H1 (cell line): ENCODE data around the gene PCED1B. TPM values are rescaled to one million over a fixed set of nuclear protein-coding genes. Genes with fewer than 3 reads are reported as not detected.

Experiments
- BCL11A ChIP-seq, 2 experiments: IDR thresholded peaks; one replicate each; pipeline ENCODE4 v1.6.1; 2011; ENCODE audit warnings: low read depth in 2 of 2, low read length in 2 of 2, mild to moderate bottlenecking in 2 of 2
- BRCA1 ChIP-seq: IDR thresholded peaks from 2 replicates; pipeline ENCODE4 v1.6.1; 2012; ENCODE audit warnings: low read depth, low read length, improper control_type of control experiment
- JUN ChIP-seq: IDR thresholded peaks from 2 replicates; pipeline ENCODE4 v1.6.1; 2011; ENCODE audit warnings: low read depth, mild to moderate bottlenecking, improper control_type of control experiment, low read length
- KDM4A ChIP-seq: IDR thresholded peaks from one replicate; pipeline ENCODE4 v1.7.1; 2012; ENCODE audit warnings: low read depth, mild to moderate bottlenecking, moderate library complexity, low read length, inconsistent platforms; ENCODE audit not compliant: severe bottlenecking
- NRF1 ChIP-seq: IDR thresholded peaks from 2 replicates; pipeline ENCODE4 v1.6.1; 2011; ENCODE audit warnings: mild to moderate bottlenecking, low read depth, low read length, improper control_type of control experiment
- SIRT6 ChIP-seq: IDR thresholded peaks from one replicate; pipeline ENCODE4 v1.7.1; 2012; ENCODE audit warnings: low read length, inconsistent platforms
- polyA plus RNA-seq, 7 experiments: library from polyadenylated mRNA; depleted of rRNA in 3 of 7; stranded (reverse) in 5 of 7; unstranded in 2 of 7; fragments of >200 nt in 5 of 7; fragments of 200-250 nt in 2 of 7; gene quantifications; 1 replicate in 5 of 7; 2 replicates in 1 of 7; 4 replicates in 1 of 7; pipeline versions ENCODE4 v1.2.1 to v1.2.3, GENCODE V29; 2011 to 2013; ENCODE audit warnings: missing spikeins in 2 of 7, mixed read lengths in 2 of 7
- total RNA-seq: library from RNA; stranded (reverse); fragmentation: NEBNext Ultra II Directional; extraction: Animal tissue kit (Norgen Biotek cat#: 25700); gene quantifications from 2 replicates; pipeline ENCODE4 v1.2.1, GENCODE V29; 2021
- TF ChIP-seq, protein P1 (sequence below): fragments of 300-600 bp; sonication (generic); IDR thresholded peaks from 2 replicates; pipeline ENCODE4 v1.7.1; 2012; ENCODE audit warnings: low read length, moderate library complexity, mild to moderate bottlenecking, inconsistent platforms; ENCODE audit not compliant: insufficient replicate concordance

Gene PCED1B
- total and polyA plus RNA-seq, 2 of the 8 experiments (the other 6 are each of a cell fraction or from before 2014, with no cell fraction given) = 4.7 to 5.4 TPM

DNA sequence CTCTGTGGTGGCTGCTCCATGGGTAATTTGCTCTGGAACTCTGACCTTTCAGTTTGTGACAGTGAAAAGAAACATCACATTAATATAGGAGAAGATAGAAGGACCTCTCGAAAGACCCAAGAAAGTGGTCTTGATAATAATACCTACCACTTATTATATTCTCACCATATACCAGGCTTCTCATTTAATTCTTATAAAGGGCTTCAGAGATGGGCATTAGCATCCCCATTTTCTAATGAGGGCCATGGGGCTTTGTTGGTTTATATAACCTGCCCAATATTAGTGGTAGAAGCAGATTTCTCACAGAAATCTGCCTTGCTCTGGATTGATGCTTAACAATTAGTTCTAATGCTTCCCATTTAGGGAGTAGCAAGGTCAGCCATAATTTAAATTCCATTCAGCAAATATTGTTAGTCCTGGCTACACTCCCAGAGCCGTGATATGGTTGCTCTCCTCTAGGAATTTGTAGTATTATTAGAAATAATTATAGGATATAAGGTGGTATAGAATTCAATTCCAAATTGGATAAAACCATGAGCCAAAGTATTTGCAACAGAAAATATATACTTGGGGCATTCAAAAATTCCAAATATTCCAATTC is 7.8 kb downstream of the PCED1B start (continued):
- TF ChIP-seq, protein P1, sequence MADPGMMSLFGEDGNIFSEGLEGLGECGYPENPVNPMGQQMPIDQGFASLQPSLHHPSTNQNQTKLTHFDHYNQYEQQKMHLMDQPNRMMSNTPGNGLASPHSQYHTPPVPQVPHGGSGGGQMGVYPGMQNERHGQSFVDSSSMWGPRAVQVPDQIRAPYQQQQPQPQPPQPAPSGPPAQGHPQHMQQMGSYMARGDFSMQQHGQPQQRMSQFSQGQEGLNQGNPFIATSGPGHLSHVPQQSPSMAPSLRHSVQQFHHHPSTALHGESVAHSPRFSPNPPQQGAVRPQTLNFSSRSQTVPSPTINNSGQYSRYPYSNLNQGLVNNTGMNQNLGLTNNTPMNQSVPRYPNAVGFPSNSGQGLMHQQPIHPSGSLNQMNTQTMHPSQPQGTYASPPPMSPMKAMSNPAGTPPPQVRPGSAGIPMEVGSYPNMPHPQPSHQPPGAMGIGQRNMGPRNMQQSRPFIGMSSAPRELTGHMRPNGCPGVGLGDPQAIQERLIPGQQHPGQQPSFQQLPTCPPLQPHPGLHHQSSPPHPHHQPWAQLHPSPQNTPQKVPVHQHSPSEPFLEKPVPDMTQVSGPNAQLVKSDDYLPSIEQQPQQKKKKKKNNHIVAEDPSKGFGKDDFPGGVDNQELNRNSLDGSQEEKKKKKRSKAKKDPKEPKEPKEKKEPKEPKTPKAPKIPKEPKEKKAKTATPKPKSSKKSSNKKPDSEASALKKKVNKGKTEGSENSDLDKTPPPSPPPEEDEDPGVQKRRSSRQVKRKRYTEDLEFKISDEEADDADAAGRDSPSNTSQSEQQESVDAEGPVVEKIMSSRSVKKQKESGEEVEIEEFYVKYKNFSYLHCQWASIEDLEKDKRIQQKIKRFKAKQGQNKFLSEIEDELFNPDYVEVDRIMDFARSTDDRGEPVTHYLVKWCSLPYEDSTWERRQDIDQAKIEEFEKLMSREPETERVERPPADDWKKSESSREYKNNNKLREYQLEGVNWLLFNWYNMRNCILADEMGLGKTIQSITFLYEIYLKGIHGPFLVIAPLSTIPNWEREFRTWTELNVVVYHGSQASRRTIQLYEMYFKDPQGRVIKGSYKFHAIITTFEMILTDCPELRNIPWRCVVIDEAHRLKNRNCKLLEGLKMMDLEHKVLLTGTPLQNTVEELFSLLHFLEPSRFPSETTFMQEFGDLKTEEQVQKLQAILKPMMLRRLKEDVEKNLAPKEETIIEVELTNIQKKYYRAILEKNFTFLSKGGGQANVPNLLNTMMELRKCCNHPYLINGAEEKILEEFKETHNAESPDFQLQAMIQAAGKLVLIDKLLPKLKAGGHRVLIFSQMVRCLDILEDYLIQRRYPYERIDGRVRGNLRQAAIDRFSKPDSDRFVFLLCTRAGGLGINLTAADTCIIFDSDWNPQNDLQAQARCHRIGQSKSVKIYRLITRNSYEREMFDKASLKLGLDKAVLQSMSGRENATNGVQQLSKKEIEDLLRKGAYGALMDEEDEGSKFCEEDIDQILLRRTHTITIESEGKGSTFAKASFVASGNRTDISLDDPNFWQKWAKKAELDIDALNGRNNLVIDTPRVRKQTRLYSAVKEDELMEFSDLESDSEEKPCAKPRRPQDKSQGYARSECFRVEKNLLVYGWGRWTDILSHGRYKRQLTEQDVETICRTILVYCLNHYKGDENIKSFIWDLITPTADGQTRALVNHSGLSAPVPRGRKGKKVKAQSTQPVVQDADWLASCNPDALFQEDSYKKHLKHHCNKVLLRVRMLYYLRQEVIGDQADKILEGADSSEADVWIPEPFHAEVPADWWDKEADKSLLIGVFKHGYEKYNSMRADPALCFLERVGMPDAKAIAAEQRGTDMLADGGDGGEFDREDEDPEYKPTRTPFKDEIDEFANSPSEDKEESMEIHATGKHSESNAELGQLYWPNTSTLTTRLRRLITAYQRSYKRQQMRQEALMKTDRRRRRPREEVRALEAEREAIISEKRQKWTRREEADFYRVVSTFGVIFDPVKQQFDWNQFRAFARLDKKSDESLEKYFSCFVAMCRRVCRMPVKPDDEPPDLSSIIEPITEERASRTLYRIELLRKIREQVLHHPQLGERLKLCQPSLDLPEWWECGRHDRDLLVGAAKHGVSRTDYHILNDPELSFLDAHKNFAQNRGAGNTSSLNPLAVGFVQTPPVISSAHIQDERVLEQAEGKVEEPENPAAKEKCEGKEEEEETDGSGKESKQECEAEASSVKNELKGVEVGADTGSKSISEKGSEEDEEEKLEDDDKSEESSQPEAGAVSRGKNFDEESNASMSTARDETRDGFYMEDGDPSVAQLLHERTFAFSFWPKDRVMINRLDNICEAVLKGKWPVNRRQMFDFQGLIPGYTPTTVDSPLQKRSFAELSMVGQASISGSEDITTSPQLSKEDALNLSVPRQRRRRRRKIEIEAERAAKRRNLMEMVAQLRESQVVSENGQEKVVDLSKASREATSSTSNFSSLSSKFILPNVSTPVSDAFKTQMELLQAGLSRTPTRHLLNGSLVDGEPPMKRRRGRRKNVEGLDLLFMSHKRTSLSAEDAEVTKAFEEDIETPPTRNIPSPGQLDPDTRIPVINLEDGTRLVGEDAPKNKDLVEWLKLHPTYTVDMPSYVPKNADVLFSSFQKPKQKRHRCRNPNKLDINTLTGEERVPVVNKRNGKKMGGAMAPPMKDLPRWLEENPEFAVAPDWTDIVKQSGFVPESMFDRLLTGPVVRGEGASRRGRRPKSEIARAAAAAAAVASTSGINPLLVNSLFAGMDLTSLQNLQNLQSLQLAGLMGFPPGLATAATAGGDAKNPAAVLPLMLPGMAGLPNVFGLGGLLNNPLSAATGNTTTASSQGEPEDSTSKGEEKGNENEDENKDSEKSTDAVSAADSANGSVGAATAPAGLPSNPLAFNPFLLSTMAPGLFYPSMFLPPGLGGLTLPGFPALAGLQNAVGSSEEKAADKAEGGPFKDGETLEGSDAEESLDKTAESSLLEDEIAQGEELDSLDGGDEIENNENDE = no peak
- TF ChIP-seq BRCA1 = no peak
- TF ChIP-seq NRF1 = no peak
- TF ChIP-seq JUN = no peak
- no peak for TF ChIP-seq BCL11A (IDR thresholded peaks at IDR 0.05; ENCODE audit: low read depth in 2 of 2, low read length in 2 of 2)
- no peak for TF ChIP-seq SIRT6
- TF ChIP-seq KDM4A = no peak
